ENCODE data around the gene IMPA2.

IMPA2 gene

DNA sequence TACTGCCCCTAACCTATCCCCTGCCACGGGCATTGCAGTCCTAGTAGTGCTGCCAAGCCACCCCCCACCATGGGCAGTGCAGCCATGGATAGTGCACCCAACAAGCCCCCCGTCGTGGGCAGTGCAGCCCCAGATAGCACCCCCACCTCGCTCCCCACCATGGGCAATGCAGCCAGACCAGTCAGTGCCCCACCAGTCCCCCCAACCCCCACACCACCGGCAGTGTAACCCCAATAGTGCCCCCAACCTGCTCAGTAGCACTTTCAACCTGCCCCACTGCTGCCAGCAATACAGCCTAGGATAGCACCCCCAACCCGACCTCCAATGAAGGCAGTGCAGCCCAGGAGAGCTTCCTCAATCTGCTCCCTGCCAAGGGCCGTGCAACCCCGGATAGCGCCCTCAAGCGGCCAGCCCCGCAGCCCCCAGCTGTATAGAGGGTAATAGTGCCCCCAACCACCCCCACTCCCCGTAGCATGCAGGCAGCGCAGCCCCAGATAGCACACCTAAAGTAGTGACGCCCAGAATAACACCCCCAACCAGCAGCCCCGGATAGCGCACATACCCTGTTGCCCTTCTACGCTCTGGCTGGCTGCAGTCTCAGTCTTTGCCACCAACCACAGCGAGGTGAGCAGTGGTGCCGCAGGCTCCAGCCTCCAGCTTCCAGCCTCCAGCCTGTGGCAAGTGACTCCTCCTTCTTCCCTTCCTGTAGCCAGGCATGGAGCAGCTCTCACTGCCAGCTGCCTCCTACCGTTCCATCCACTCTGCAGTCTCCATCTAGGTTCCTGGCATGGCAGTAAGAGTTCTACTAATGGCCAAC lies 66.9 kb downstream of the IMPA2 start:
- CTCF ChIA-PET = interaction anchor here (0.5 kb wide), 1 partner anchor 465 kb away, joined by 3 read pairs; no protein-coding TSS in a partner anchor
- TF ChIP-seq BHLHE40 (IDR thresholded peaks at IDR 0.05; ENCODE audit: borderline replicate concordance) (no peak), ELF4 (IDR thresholded peaks at IDR 0.05) (no peak), L3MBTL2 (conservative IDR thresholded peaks at IDR 0.05) (no peak), ZNF384 (IDR thresholded peaks at IDR 0.05) (no peak), HDGF (IDR thresholded peaks at IDR 0.05; ENCODE audit: borderline replicate concordance) (no peak), ARNT (IDR thresholded peaks at IDR 0.05) (no peak), TARDBP (IDR thresholded peaks at IDR 0.05) (no peak), CTBP1 (IDR thresholded peaks at IDR 0.05; ENCODE audit: borderline replicate concordance) (no peak), SUZ12 (IDR thresholded peaks at IDR 0.05) (no peak), FOXK2 (IDR thresholded peaks at IDR 0.05) (no peak), SP1 (IDR thresholded peaks at IDR 0.05) (no peak), NFRKB (IDR thresholded peaks at IDR 0.05) (no peak), LEF1 (IDR thresholded peaks at IDR 0.05; ENCODE audit: borderline replicate concordance) (no peak), FOXM1 (IDR thresholded peaks at IDR 0.05; ENCODE audit: borderline replicate concordance) (no peak), FOXA1 (IDR thresholded peaks at IDR 0.05) (no peak), PKNOX1 (IDR thresholded peaks at IDR 0.05) (no peak)
- POLR2A ChIA-PET = no interaction called here
- no peak for DNase-seq (ENCODE audit: extremely low spot score)

GRCh38 chr18:12048827-12049175 lies 67.5 kb downstream of the IMPA2 start:
- DNase-seq (ENCODE audit: extremely low spot score) = no peak
- TF ChIP-seq PKNOX1 (IDR thresholded peaks at IDR 0.05) = no peak
- no peak for TF ChIP-seq BHLHE40 (IDR thresholded peaks at IDR 0.05; ENCODE audit: borderline replicate concordance)
- no peak for TF ChIP-seq CTBP1 (IDR thresholded peaks at IDR 0.05; ENCODE audit: borderline replicate concordance)
- TF ChIP-seq SUZ12 (IDR thresholded peaks at IDR 0.05) = no peak
- TF ChIP-seq ZNF384 (IDR thresholded peaks at IDR 0.05) = no peak
- TF ChIP-seq FOXK2 (IDR thresholded peaks at IDR 0.05) = no peak
- TF ChIP-seq L3MBTL2 (conservative IDR thresholded peaks at IDR 0.05) = no peak
- ChIA-PET POLR2A (no interaction called here), CTCF (interaction anchor here (0.5 to 1.7 kb wide), 2 partner anchors 10 to 465 kb away, joined by 3 to 6 read pairs; no protein-coding TSS in a partner anchor)

DNA sequence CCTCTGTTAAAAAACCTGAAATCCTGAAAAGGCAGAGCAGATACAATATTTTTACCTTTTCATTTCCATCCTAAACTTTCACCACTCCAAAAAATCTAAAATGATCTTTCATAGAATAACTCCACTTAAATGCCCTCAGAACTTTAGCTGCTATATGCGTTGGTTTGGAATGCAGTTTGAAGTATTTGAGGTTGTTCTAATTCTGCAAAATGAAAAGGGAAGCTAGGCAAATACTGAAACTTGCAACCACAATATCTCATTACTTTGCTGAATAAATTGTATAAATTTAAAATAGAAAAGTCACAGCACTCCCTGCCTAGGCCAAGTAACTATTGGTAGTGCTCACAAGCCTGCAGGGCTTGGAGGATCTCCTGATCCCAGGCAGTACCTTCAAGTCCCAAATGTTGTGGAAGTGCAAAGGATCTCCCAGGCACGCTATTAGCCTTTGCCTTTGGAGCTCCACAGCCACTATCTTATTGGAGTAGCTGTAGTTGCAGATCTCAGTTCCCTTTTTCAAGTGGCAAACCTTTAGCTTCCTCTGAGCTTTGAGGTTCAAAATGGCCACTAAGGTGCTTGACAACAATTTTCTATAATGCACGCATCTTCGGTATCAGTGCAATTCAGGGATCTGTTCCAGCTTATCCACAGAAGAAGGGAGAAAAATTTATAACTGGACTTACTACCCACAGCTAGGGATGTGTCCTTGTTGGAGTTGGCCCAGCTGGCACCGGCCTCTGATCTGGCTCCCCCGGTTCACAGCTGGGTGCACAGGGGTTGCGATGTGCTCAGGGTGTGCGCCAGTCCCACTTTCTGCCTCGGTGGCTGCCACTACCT lies 68.9 kb downstream of the IMPA2 start:
- ChIA-PET POLR2A (no interaction called here), CTCF (interaction anchor here (1.7 kb wide), 1 partner anchor 11 kb away, joined by 6 read pairs; no protein-coding TSS in a partner anchor)
- TF ChIP-seq ELF4 (IDR thresholded peaks at IDR 0.05) (no peak), FOXA1 (IDR thresholded peaks at IDR 0.05) (no peak), LEF1 (IDR thresholded peaks at IDR 0.05; ENCODE audit: borderline replicate concordance) (no peak), TARDBP (IDR thresholded peaks at IDR 0.05) (no peak), PKNOX1 (IDR thresholded peaks at IDR 0.05) (no peak), CTBP1 (IDR thresholded peaks at IDR 0.05; ENCODE audit: borderline replicate concordance) (no peak), SP1 (IDR thresholded peaks at IDR 0.05) (no peak), FOXM1 (IDR thresholded peaks at IDR 0.05; ENCODE audit: borderline replicate concordance) (no peak), HDGF (IDR thresholded peaks at IDR 0.05; ENCODE audit: borderline replicate concordance) (no peak), L3MBTL2 (conservative IDR thresholded peaks at IDR 0.05) (no peak), ARNT (IDR thresholded peaks at IDR 0.05) (no peak), FOXK2 (IDR thresholded peaks at IDR 0.05) (no peak), ZNF384 (IDR thresholded peaks at IDR 0.05) (no peak), BHLHE40 (IDR thresholded peaks at IDR 0.05; ENCODE audit: borderline replicate concordance) (no peak), SUZ12 (IDR thresholded peaks at IDR 0.05) (no peak), NFRKB (IDR thresholded peaks at IDR 0.05) (no peak)
- no peak for DNase-seq (ENCODE audit: extremely low spot score)

- TF ChIP-seq L3MBTL2 (conservative IDR thresholded peaks at IDR 0.05) = no peak
- no peak for TF ChIP-seq PKNOX1 (IDR thresholded peaks at IDR 0.05)
- TF ChIP-seq CTBP1 (IDR thresholded peaks at IDR 0.05; ENCODE audit: borderline replicate concordance) = no peak
- no peak for TF ChIP-seq SP1 (IDR thresholded peaks at IDR 0.05)
- no peak for TF ChIP-seq ARNT (IDR thresholded peaks at IDR 0.05)
- no peak for TF ChIP-seq ZNF384 (IDR thresholded peaks at IDR 0.05)
- TF ChIP-seq FOXM1 (IDR thresholded peaks at IDR 0.05; ENCODE audit: borderline replicate concordance) = no peak
- POLR2A ChIA-PET = no interaction called here
- no peak for DNase-seq (ENCODE audit: extremely low spot score)
- CTCF ChIA-PET = no interaction called here
Observed at GRCh38 chr18:12052866-12053265, 71.6 kb downstream of the IMPA2 start.

DNA sequence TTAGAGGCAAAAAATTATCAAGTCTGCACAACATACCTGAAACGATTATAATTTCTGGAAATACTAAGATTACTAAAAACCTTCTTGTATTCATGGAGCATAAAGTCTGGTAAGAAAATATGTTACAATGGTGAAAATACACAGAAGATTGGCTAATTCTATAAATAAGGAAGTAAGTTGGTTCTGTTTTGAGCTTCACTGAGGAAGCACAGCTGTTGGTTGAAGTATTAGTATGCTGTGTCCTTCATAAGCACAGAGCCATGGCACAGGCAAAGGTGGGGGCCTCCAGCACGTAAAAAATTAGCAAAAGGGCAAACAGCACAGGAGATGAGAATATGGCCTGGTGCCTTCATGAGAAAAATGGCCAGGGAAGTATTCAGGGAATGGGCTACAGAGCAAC lies 72.0 kb downstream of the IMPA2 start:
- POLR2A ChIA-PET = no interaction called here
- CTCF ChIA-PET = no interaction called here
- DNase-seq (ENCODE audit: extremely low spot score) = no peak
- TF ChIP-seq ZNF384 (IDR thresholded peaks at IDR 0.05) (no peak), ARNT (IDR thresholded peaks at IDR 0.05) (no peak)

Measured in HEK293T (cell line).